ENCODE measurements around the gene LARGE1. TPM values are rescaled to one million over a fixed set of nuclear protein-coding genes. Genes with fewer than 3 reads are reported as not detected.
A peak's percentile ranks its signal among the peaks of the same experiment; 100 is the strongest.

The LARGE1 gene
- total and polyA plus RNA-seq, 2 of the 4 experiments (the other 2 are of a cell fraction) = 6.2 to 12.4 TPM

DNA sequence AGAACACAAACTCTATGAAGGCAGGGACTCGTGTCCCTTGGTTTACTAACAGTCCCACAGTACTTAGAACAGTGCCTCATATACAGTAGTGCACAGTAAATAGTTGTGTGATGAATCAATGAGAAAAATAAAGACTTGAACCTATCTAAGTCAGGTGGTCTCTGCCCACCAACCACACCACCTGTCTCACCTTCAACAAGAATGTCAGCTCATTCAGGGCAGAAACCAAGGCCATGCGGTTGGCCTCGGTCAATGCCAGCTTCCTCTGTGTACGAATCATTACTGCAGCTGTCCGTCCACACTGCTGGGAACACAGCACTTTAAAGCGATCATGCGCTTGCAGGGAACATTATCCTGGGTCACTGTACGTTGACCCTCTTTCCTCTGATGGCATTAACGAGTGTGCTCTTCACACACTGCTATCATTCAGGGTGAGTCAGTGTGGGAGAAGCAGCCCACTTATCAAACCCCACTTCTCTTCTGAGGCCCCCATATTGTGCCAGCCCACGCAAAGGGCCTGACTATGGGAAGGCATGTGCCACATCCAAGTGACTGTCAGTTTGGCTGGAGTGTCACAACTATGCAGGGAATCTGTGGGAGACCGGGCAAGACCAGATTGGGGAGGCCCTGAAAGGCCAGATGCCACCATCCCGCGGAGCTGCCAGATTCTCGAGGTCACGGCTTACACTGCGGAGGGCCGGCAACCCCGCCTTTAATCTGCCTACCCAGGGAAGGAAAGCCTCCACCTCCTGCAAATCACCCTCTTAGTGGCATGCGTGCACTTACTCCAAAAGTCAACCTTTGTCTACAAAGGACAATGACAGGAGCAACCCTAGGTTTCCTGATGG is 36.1 kb downstream of the LARGE1 start:
- ChIA-PET POLR2A (ENCODE audit: unreplicated experiment) (no interaction called here), CTCF (no interaction called here)
- Histone ChIP-seq H2BK5ac (ENCODE audit: low read depth, low read length, poor library complexity, severe bottlenecking) (no peak overlapping the region), H3K4me3 (ENCODE audit: insufficient read depth, low read depth, low read length) (no peak overlapping the region), H3K4ac (ENCODE audit: low read depth, low read length) (no peak overlapping the region), H3K36me3 (ENCODE audit: control insufficient read depth, insufficient read depth, low read length) (no peaks in the 10 kb centered on the region), H3K9me1 (ENCODE audit: insufficient read depth, low read length) (peaks cover 7% of the 10 kb centered on the region; the same call in 1 of the 2 replicates), H2AK9ac (replicated peaks; ENCODE audit: low read depth, low read length, poor library complexity) (no peak overlapping the region), H2BK120ac (ENCODE audit: low read depth, low read length) (no peak overlapping the region), H2AFZ (replicated peaks; ENCODE audit: low read length, poor library complexity) (peak overlapping the region; percentile 10), H3K4me1 (ENCODE audit: control insufficient read depth, insufficient read depth, low read length) (no peaks in the 10 kb centered on the region), H2AK5ac (ENCODE audit: low read depth, low read length) (no peak overlapping the region), H3K27me3 (ENCODE audit: control insufficient read depth, insufficient read depth, low read length) (no peaks in the 10 kb centered on the region), H2BK15ac (ENCODE audit: low read depth, low read length) (no peak overlapping the region), H4K5ac (ENCODE audit: low read depth, low read length) (no peak overlapping the region), H3K9ac (ENCODE audit: low read depth, low read length) (no peak overlapping the region), H3K9me3 (ENCODE audit: control insufficient read depth, insufficient read depth, low read length) (no peaks in the 10 kb centered on the region), H3K23ac (ENCODE audit: low read depth, low read length) (no peak overlapping the region), H3K14ac (replicated peaks; ENCODE audit: low read depth, low read length) (peak overlapping the region; percentile 11; the same call in 1 of the 2 replicates), H3K4me2 (ENCODE audit: low read depth, low read length) (no peak overlapping the region), H2BK20ac (ENCODE audit: low read depth, low read length) (no peak overlapping the region), H3K18ac (ENCODE audit: low read depth, low read length) (no peak overlapping the region), H4K20me1 (ENCODE audit: insufficient read depth, low read length) (no peaks in the 10 kb centered on the region; the same call in 1 of the 2 replicates), H4K8ac (ENCODE audit: low read depth in 2 of 2, low read length in 2 of 2) (no peak overlapping the region), H3K56ac (ENCODE audit: extremely low read depth, insufficient read depth, low read length) (no peak overlapping the region), H3K27ac (ENCODE audit: insufficient read depth, low read length) (no peak overlapping the region), H4K91ac (ENCODE audit: insufficient read depth, low read depth, low read length) (no peak overlapping the region), H3K79me1 (ENCODE audit: low read depth in 1 of 2, low read length in 2 of 2) (peaks cover 9 to 36% of the 10 kb centered on the region in 2 experiments)
- no peak for ATAC-seq (ENCODE audit: low read depth)
- BruUV-seq (replicated peaks) = no TSS peak
- dilution Hi-C loops (cut with HindIII; ENCODE audit: low sequenced_read_pairs, unreplicated experiment) = no loop called here
- TF ChIP-seq RCOR1 (IDR thresholded peaks at IDR 0.05; ENCODE audit: insufficient replicate concordance, low read length) (no peak), SMC3 (IDR thresholded peaks at IDR 0.05; ENCODE audit: low read depth, low read length) (no peak), NFE2L2 (IDR thresholded peaks at IDR 0.05; ENCODE audit: low read depth, low read length) (no peak), MXI1 (IDR thresholded peaks at IDR 0.05; ENCODE audit: borderline replicate concordance, low read depth, low read length) (no peak), CHD1 (IDR thresholded peaks at IDR 0.05; ENCODE audit: low read depth, low read length) (no peak), BHLHE40 (IDR thresholded peaks at IDR 0.05; ENCODE audit: low read depth, low read length) (no peak), RAD21 (IDR thresholded peaks at IDR 0.05; ENCODE audit: low read length) (no peak), FOS (IDR thresholded peaks at IDR 0.05; ENCODE audit: low read depth, low read length) (no peak)
- TF ChIP-seq, protein P1, sequence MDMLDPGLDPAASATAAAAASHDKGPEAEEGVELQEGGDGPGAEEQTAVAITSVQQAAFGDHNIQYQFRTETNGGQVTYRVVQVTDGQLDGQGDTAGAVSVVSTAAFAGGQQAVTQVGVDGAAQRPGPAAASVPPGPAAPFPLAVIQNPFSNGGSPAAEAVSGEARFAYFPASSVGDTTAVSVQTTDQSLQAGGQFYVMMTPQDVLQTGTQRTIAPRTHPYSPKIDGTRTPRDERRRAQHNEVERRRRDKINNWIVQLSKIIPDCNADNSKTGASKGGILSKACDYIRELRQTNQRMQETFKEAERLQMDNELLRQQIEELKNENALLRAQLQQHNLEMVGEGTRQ (IDR thresholded peaks at IDR 0.05; ENCODE audit: low read depth, low read length) = no peak
- TF ChIP-seq, protein P2, sequence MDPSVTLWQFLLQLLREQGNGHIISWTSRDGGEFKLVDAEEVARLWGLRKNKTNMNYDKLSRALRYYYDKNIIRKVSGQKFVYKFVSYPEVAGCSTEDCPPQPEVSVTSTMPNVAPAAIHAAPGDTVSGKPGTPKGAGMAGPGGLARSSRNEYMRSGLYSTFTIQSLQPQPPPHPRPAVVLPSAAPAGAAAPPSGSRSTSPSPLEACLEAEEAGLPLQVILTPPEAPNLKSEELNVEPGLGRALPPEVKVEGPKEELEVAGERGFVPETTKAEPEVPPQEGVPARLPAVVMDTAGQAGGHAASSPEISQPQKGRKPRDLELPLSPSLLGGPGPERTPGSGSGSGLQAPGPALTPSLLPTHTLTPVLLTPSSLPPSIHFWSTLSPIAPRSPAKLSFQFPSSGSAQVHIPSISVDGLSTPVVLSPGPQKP (IDR thresholded peaks at IDR 0.05; ENCODE audit: borderline replicate concordance, low read depth, low read length) = no peak
- TF ChIP-seq, protein P3, sequence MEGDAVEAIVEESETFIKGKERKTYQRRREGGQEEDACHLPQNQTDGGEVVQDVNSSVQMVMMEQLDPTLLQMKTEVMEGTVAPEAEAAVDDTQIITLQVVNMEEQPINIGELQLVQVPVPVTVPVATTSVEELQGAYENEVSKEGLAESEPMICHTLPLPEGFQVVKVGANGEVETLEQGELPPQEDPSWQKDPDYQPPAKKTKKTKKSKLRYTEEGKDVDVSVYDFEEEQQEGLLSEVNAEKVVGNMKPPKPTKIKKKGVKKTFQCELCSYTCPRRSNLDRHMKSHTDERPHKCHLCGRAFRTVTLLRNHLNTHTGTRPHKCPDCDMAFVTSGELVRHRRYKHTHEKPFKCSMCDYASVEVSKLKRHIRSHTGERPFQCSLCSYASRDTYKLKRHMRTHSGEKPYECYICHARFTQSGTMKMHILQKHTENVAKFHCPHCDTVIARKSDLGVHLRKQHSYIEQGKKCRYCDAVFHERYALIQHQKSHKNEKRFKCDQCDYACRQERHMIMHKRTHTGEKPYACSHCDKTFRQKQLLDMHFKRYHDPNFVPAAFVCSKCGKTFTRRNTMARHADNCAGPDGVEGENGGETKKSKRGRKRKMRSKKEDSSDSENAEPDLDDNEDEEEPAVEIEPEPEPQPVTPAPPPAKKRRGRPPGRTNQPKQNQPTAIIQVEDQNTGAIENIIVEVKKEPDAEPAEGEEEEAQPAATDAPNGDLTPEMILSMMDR (conservative IDR thresholded peaks at IDR 0.05; ENCODE audit: low read depth, low read length) = no peak
- intact Hi-C loops (cut with micrococcal nuclease) = no loop called here
- WGBS, 2 experiments (ENCODE audit: extremely low coverage in 2 of 2, insufficient read length in 1 of 2) = 96% methylated on average over 12 of the region's 19 CpGs; no CpG with 5 or more reads in 1 of the 2 experiments
- DNase-seq = no peak
- in situ Hi-C loops (cut with MboI; ENCODE audit: low sequenced_read_pairs) = no loop called here

Data from IMR-90 (cell line).